GM12891 (cell line): ENCODE data around the gene RFX2.

Experiments used
- DNase-seq: peaks from one replicate; pipeline ENCODE4 v3.0.0; 2011; ENCODE audit warnings: low spot score; ENCODE audit not compliant: insufficient read length
- FAIRE-seq: peaks from 2 replicates; lab custom pipeline; 2011; peaks lifted over from hg19 to GRCh38; lab: Jason Lieb, UNC
- PAX5 ChIP-seq: IDR thresholded peaks from 2 replicates; pipeline ENCODE4 v1.6.1; 2011; ENCODE audit warnings: low read length, moderate library complexity, mild to moderate bottlenecking; ENCODE audit not compliant: insufficient read depth, severe bottlenecking
- POLR2A ChIP-seq: IDR thresholded peaks from 2 replicates; pipeline ENCODE4 v1.6.1; 2011; ENCODE audit warnings: low read depth, low read length, control low read depth
- POLR2AphosphoS5 ChIP-seq: IDR thresholded peaks from 2 replicates; pipeline ENCODE4 v1.6.1; 2011; ENCODE audit warnings: low read depth, low read length, control low read depth
- POU2F2 ChIP-seq: IDR thresholded peaks from 2 replicates; pipeline ENCODE4 v1.6.1; 2011; ENCODE audit warnings: low read depth, mild to moderate bottlenecking, control low read depth, low read length, moderate library complexity
- SPI1 ChIP-seq: IDR thresholded peaks from 2 replicates; pipeline ENCODE4 v1.6.1; 2011; ENCODE audit warnings: low read depth, low read length, control low read depth
- TAF1 ChIP-seq: IDR thresholded peaks from 2 replicates; pipeline ENCODE4 v1.6.1; 2011; ENCODE audit warnings: low read depth, low read length, control low read depth

RFX2 gene

DNA sequence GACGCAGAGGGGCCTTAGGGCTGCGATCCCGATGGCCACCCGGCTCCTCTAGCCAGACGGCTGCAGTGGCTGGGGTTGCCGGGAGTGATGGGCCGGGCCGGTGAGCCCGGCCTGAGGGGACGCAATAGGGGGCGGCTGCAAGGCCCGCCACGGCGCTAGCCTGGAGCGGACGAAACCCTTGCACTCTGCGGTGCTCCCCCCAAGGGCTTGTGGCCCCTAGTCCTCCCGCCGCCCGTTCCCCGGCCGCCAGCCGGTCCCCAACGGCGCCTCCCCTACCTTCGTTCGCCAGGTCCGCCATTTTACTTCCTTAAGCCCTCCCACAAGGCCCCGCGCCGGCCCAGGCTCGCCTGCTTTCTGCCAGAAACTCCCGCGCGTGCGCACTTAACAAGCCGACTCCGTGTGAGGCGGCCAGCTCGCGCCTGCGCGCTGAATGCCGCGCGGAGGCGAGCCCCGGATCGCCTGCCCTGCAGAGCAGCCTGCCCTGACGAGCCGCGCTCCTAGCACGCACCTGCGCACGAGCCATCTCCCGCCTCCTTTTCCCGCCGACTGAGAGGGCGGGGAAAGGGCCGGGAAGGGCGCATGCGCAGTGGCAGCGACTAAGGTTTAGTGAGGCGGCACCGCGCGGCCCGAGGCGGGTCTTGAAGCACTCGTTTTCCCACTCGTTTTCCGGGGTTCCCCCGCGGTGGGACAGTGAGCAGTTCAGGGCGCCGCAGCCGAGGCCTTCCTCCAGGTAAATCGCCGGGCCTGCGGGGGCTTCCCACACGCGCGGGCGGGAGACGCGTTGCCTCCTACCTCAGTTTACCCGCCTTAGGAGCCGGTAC, 132.3 kb downstream of the RFX2 start, which contains the start of gene RANBP3:
TSS of gene RANBP3 (minus strand) at position 356 of the 821 bp plus-strand sequence. CDS start at position 298, 58 bp downstream.
- peak; percentile 99 for FAIRE-seq
- DNase-seq, result peak; percentile 99
- TF ChIP-seq POLR2AphosphoS5 (0 out of 2 replicates have a peak, but pooled peaks have one; percentile 29), PAX5 (peak; percentile 17), POU2F2 (no peak), SPI1 (no peak), TAF1 (peak; percentile 96), POLR2A (peak; percentile 59)

- peak; percentile 45 for FAIRE-seq
These were observed 133.0 kb downstream of the RFX2 start for GRCh38 chr19:5977222-5977784.

DNA sequence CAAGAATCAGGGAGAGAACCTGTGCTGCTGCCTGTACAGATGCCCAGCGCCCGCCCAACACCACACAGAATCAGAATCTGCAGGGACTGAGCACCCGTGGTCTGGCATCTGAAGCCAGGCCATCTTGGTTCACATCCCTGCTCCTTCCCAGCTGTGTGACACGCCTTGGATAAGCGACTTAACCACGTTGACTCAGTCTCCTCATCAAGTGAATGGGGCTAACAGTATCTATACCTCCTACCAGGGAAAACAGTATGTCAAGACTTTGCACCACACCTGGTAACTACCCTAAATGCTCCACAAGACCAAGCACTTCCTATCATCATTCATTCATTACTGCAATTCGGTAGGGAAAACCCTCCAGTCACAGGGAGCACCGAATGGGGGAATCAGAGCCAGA, 133.5 kb downstream of the RFX2 start:
- TF ChIP-seq POLR2AphosphoS5 (no peak), POLR2A (no peak), SPI1 (no peak), TAF1 (no peak), PAX5 (no peak), POU2F2 (no peak)
- FAIRE-seq, result peak; percentile 43
- DNase-seq, result no peak

More at GRCh38 chr19:5977222-5977784, 133.0 kb downstream of the RFX2 start:
- no peak for TF ChIP-seq POLR2AphosphoS5
- no peak for TF ChIP-seq TAF1
- TF ChIP-seq PAX5, result no peak
- TF ChIP-seq POLR2A, result no peak
- TF ChIP-seq SPI1, result no peak
- TF ChIP-seq POU2F2, result no peak
- no peak for DNase-seq

DNA sequence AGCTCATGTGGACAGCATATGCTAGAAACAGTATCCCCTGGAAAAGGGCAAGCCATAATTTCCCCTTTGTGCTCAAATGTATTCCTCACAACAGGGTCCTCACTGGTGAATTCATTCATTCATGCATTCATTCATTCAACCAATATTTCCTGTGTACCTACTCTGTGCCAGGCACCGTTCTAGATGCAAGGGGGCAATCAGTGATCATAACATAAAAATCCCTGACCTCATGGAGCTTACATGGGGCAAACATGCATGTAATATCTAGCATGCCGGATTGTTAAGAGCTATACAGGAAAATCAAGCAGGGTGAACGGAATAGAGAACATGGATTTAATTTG, 134.9 kb downstream of the RFX2 start:
- no peak for FAIRE-seq
- no peak for TF ChIP-seq PAX5
- TF ChIP-seq TAF1, result no peak
- TF ChIP-seq POLR2A, result no peak
- no peak for TF ChIP-seq POLR2AphosphoS5
- TF ChIP-seq POU2F2, result no peak
- TF ChIP-seq SPI1, result no peak
- no peak for DNase-seq

- FAIRE-seq, result peak; percentile 85
- TF ChIP-seq POU2F2 (0 out of 2 replicates have a peak, but pooled peaks have one; percentile 41), POLR2AphosphoS5 (no peak)
- DNase-seq, result no peak
These were observed 135.4 kb downstream of the RFX2 start for GRCh38 chr19:5974721-5975387.

DNA sequence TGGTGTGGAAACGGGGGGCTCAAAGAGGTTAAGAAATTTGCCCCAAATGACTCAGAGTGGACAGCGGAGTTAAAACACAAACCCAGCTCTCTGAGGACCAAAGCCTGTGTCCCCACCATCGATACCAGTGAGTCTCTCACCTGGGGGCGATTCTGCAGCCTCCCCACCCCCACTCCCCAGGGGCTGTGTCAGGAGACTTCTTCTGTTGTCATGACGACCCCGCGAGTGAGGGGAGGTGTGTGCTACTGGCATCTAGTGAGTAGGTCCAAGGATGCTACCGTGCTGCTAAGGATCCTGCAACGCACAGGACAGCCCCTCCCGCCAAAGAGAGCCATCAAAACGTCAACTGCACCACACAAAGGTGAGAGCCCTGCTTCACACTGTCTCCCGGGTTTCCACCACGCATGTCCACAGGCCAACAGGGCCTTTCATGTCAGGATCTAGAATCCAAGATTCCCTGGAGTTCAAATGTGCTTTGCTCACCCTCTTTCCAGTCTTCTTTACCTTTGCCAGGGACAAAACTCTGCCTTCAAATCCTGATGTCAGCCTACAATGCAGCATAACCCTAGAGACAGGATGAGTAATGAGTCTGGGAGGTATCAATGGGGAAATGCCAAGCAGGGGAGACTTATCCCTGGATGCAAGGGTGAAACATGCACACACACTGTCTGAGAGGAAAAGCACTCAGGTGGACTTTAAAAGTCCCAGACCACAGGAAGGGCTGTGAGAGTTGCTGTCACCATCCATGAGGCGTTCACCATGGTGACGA, 136.2 kb downstream of the RFX2 start:
- no peak for DNase-seq
- TF ChIP-seq POLR2A (no peak), PAX5 (no peak), SPI1 (no peak), POLR2AphosphoS5 (no peak), POU2F2 (no peak), TAF1 (no peak)
- FAIRE-seq, result no peak

DNA sequence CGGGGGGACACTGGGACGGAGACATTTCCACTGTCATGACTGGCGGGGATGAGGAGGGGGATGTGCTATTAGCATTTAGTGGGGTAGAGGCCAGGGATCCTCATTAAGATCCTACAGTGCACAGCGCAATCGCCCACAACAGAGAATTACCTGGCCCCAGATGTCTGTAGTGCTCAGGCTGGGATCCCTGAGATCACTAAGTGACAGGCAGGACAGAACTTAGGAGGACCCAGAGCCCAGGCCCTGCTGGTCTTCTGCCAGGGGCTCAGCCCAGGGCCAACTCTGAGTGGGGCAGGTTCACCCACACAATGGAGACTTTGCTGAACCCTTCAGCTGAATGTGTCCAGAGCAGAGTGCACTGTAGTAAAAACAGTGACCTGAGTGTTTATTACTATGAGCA, 136.9 kb downstream of the RFX2 start:
- TF ChIP-seq POLR2AphosphoS5, result no peak
- DNase-seq, result no peak
- FAIRE-seq, result no peak

- FAIRE-seq, result no peak
- TF ChIP-seq TAF1, result no peak
- no peak for TF ChIP-seq POLR2AphosphoS5
- no peak for TF ChIP-seq PAX5
- no peak for TF ChIP-seq POU2F2
- DNase-seq, result no peak
These were observed 138.0 kb downstream of the RFX2 start for GRCh38 chr19:5972355-5972731.

DNA sequence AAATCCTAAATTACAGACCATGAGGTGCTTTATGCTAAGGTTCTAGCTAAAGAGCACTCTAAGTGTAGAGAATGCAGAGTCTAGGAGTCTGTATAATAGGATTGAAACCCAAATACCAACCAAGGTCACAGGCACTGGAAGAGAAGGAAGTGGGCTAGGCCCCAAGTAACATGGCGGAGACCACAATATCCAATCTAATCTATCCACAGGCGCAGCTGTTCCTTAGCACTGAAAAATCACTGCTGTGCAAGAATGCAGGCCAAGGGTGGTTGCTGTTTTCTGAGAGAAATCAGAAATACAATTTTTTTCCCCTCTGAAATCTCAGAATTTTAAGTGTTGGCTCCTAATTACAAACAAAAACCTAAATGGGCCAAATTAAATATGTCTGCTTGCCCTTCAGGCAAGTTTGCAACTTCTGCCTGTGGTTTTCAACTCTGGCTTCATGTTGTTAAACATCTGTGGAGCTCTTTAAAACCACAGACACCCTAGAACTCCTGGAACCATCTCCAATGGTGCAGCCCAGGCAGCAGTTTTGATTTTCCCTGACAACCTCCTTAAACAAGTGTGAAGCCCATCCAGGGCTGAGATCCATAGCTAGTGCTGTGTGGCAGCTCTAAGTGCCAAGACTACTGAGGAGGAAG, 138.5 kb downstream of the RFX2 start:
- DNase-seq (no peak), FAIRE-seq (no peak)
- TF ChIP-seq TAF1 (no peak), POU2F2 (no peak), PAX5 (no peak), POLR2AphosphoS5 (no peak), POLR2A (no peak), SPI1 (no peak)
